ACC112 (cell line): ENCODE measurements around the gene TASL.
A peak's percentile ranks its signal among the peaks of the same experiment; 100 is the strongest.
"Not testable (repeated sequence)": the region's sequence is repeated elsewhere in the genome, so short reads cannot be mapped to it uniquely, and the experiment has no call there.

Experiments used
- H2AFZ ChIP-seq: fragments of 200-600 bp; sonication (generic); one replicate; pipeline ENCODE4 v1.6.0; 2017; ENCODE audit warnings: antibody characterized with exemption, low read length; ENCODE audit not compliant: unreplicated experiment
- H3K27ac ChIP-seq: fragments of 200-600 bp; sonication (generic); 2 replicates; pipeline ENCODE4 v1.5.1; 2014; ENCODE audit warnings: low read depth, mild to moderate bottlenecking, antibody characterized with exemption, low read length, moderate library complexity
- H3K27me3 ChIP-seq: fragments of 200-600 bp; sonication (generic); 2 replicates; pipeline ENCODE4 v1.6.1; 2014; ENCODE audit warnings: mild to moderate bottlenecking, antibody characterized with exemption, low read length, moderate library complexity, mixed read lengths; ENCODE audit not compliant: insufficient read depth
- H3K36me3 ChIP-seq: fragments of 200-600 bp; sonication (generic); 2 replicates; pipeline ENCODE4 v1.6.1; 2016; ENCODE audit warnings: mild to moderate bottlenecking, antibody characterized with exemption, low read length, moderate library complexity, mixed read lengths; ENCODE audit not compliant: insufficient read depth
- H3K4me1 ChIP-seq: fragments of 200-600 bp; sonication (generic); one replicate; pipeline ENCODE4 v1.6.1; 2016; ENCODE audit warnings: low read length, mixed read lengths; ENCODE audit not compliant: insufficient read depth, unreplicated experiment, control insufficient read depth
- H3K4me3 ChIP-seq: fragments of 200-600 bp; sonication (generic); 2 replicates; pipeline ENCODE4 v1.5.1; 2014; ENCODE audit warnings: mild to moderate bottlenecking, low read depth, low read length
- H3K79me2 ChIP-seq: fragments of 200-600 bp; sonication (generic); one replicate; pipeline ENCODE4 v1.6.0; 2016; ENCODE audit warnings: low read length; ENCODE audit not compliant: control insufficient read depth, unreplicated experiment, insufficient read depth

The TASL gene

DNA sequence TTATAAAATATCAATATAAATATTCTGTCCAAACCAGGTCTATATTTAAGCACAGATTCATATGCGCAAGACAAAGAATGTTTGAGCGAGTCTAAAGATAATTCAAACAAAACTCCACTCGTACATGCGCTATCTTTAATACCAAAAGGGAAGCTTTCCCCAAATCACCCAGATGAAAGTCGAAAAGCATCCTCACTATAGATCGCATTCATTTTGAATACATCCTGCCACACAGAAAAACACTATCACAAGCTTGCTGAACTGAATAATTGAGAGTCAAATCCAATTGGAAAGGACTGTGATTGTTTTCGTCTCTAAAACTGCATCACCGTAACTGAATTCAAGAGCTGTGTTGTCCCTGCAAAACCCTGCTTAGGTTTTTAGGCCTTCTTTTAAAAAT lies 685 bp downstream of the TASL start:
- no peaks in the 10 kb centered on the region for H3K36me3 ChIP-seq
- H3K4me3 ChIP-seq, result no peak overlapping the region
- H3K27me3 ChIP-seq, result no peaks in the 10 kb centered on the region
- no peak overlapping the region for H2AFZ ChIP-seq
- no peak overlapping the region for H3K27ac ChIP-seq
- H3K79me2 ChIP-seq, result no peaks in the 10 kb centered on the region
- no peaks in the 10 kb centered on the region for H3K4me1 ChIP-seq

DNA sequence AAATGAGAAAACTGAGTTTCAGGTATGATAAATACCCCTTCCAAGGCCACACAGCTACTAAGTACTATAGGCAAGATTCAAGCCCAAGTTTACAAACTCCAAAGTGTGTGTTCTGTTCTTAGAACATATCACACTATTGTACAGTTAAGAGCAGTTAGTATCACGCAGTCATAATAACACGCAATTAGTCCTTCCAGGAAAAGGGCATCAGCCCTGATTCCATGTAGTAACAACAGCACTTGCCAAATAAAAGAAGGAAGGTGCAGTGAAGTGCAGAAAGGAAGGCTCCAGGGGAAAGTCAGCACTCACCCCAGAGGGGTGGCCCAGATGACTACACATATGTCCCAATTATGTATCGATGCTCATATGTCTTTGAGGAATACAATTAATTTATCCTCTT lies 4.4 kb downstream of the TASL start:
- no peak overlapping the region for H3K4me3 ChIP-seq

DNA sequence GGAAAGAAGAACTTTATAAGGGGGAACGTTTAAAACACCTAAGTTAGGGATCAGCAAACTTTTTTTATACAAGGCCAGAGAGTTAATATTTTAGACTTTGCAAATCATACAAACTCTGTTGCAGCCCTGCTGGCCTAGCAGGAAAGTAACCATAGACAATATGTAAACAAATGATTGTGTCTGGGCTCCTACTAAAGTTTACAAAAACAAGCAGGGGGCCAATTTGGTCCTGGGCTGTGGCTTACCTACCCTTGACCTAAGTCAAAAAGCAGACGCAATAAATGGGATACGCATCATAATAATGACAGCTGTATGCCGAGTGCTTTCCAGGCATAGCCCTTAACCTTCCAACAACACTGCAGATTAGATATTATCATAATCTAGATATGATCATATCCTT lies 4.9 kb downstream of the TASL start:
- no peak overlapping the region for H3K27ac ChIP-seq
- no peak overlapping the region for H2AFZ ChIP-seq
- no peaks in the 10 kb centered on the region for H3K79me2 ChIP-seq
- H3K36me3 ChIP-seq, result no peaks in the 10 kb centered on the region
- H3K4me3 ChIP-seq, result no peak overlapping the region
- H3K27me3 ChIP-seq, result no peaks in the 10 kb centered on the region
- H3K4me1 ChIP-seq, result peaks cover 7% of the 10 kb centered on the region

More for the DNA sequence above, 4.4 kb downstream of the TASL start:
- H3K36me3 ChIP-seq, result no peaks in the 10 kb centered on the region
- H2AFZ ChIP-seq, result no peak overlapping the region
- no peaks in the 10 kb centered on the region for H3K79me2 ChIP-seq
- H3K27me3 ChIP-seq, result no peaks in the 10 kb centered on the region
- H3K4me1 ChIP-seq, result peaks cover 7% of the 10 kb centered on the region
- H3K27ac ChIP-seq, result no peak overlapping the region

DNA sequence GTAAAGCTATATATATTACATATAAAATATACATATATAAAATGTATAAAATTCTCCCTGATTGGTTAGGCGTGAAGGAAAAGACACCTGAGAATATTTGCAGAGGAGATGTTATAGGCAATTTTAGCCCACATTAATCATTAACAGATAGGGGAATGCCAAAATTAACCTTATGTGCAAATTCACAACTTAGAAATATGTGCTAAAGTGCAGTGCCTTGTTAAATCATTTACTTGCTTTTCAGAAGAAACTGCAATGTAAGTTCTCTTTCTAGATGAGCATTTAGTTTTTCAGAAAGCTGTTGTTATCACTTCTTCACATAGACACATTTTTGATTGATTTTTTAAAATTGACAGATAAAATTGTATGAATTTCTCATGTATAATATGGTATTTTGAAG lies 5.6 kb downstream of the TASL start:
- no peaks in the 10 kb centered on the region for H3K79me2 ChIP-seq
- H3K27me3 ChIP-seq, result no peaks in the 10 kb centered on the region
- no peak overlapping the region for H3K4me3 ChIP-seq
- H3K27ac ChIP-seq, result no peak overlapping the region
- H3K4me1 ChIP-seq, result peaks cover 7% of the 10 kb centered on the region
- H2AFZ ChIP-seq, result no peak overlapping the region
- H3K36me3 ChIP-seq, result no peaks in the 10 kb centered on the region

DNA sequence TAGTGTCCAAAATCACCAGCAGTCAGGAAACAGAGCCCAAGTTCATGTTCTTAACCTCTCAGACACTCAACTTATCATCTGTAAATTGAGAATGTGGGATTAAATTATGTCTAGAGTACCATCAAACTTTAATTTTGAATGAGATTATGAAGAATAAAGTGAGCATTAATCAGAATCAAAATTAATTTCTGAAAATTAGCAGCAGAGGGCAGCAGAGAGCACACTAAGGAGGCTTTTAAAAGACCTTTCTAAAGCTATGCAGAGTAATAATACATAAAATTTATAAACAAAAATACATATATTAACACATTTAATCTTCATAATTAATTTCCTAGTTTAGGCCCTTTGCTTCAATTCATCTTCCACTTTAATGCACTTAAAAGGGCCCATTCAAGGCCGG lies 7.1 kb downstream of the TASL start:
- H3K79me2 ChIP-seq, result no peaks in the 10 kb centered on the region
- no peak overlapping the region for H3K4me3 ChIP-seq
- H2AFZ ChIP-seq, result no peak overlapping the region
- H3K27me3 ChIP-seq, result no peaks in the 10 kb centered on the region
- peaks cover 7% of the 10 kb centered on the region for H3K4me1 ChIP-seq
- no peak overlapping the region for H3K27ac ChIP-seq
- H3K36me3 ChIP-seq, result no peaks in the 10 kb centered on the region

DNA sequence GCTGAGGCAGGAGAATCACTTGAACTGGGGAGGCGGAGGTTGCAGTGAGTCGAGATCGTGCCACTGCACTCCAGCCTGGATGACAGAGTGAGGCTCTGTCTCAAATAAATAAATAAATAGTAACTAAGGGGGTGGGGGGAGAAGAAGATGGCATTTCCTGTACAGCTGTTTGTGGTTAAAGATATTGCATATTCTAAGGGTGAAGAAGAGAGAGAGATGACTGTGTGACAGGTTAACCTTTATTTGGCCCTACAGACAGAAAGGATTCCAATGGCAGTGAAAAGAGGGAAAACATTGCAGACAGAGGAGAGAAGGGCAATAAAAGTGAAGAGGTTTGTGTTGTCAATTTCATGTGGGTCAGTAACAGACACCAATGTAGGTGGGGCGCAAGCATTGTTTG lies 9.4 kb downstream of the TASL start:
- peaks cover 7% of the 10 kb centered on the region for H3K4me1 ChIP-seq
- no peaks in the 10 kb centered on the region for H3K79me2 ChIP-seq
- H2AFZ ChIP-seq, result no peak overlapping the region
- H3K27ac ChIP-seq, result no peak overlapping the region
- H3K27me3 ChIP-seq, result no peaks in the 10 kb centered on the region
- no peak overlapping the region for H3K4me3 ChIP-seq
- H3K36me3 ChIP-seq, result no peaks in the 10 kb centered on the region

DNA sequence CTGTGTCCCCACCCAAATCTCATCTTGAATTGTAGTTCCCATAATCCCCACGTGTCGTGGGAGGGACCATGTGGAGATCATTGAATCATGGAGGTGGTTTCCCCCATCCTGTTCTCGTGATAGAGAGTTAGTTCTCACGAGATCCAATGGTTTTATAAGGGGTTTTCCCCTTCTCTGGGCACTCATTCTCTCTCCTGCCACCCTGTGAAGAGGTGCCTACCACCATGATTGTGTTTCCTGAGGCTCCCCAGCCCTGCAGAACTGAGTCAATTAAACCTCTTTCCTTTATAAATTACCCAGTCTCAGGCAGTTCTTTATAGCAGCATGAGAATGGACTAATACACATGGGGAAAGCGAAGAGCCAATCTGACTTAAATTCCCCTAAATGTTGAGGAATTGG lies 14.5 kb downstream of the TASL start:
- H3K27me3 ChIP-seq, H3K4me1 ChIP-seq, H2AFZ ChIP-seq, H3K36me3 ChIP-seq, H3K27ac ChIP-seq, H3K79me2 ChIP-seq, H3K4me3 ChIP-seq: not testable (repeated sequence)

DNA sequence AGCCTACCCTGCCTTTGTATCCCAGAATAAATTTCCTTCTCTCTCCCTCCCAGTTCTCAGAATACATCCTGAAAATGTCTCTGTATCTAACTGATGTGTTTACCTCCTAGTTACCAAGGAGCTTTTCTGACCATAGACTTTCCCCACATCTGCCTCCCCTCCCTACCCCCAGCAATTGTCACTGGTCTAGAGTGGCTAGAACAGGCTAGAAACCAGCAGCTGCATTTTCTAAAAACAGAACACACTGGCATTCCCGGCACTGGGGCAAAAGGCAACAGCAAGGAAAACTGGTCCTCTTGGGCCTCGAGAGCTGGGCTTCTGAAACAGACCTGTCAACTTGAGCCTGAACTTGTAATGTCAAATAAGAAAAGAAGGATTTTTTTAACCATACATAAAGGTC lies 16.4 kb downstream of the TASL start:
- Histone ChIP-seq H3K36me3 (no peaks in the 10 kb centered on the region), H3K4me3 (no peak overlapping the region), H3K79me2 (no peaks in the 10 kb centered on the region), H3K27ac (no peak overlapping the region), H3K4me1 (no peaks in the 10 kb centered on the region), H3K27me3 (no peaks in the 10 kb centered on the region), H2AFZ (no peak overlapping the region)

DNA sequence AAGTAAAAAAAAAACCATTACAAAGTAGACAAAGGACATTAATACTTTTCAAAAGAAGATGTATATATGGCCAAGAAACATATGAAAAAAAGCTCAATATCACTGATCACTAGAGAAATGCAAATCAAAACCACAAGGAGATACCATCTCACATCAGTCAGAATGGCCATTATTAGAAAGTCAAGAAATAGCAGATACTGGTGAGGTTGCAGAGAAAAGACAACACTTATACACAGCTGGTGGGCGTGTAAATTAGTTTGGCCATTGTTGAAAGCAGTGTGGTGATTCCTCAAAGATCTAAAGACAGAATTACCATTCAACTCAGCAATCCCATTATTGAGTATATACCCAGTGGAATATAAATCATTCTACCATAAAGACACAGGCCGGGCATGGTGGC lies 39.3 kb downstream of the TASL start:
- Histone ChIP-seq H3K27me3 (no peaks in the 10 kb centered on the region), H3K36me3 (no peaks in the 10 kb centered on the region), H2AFZ (no peak overlapping the region), H3K4me3 (no peak overlapping the region), H3K79me2 (no peaks in the 10 kb centered on the region), H3K27ac (no peak overlapping the region), H3K4me1 (no peaks in the 10 kb centered on the region)

DNA sequence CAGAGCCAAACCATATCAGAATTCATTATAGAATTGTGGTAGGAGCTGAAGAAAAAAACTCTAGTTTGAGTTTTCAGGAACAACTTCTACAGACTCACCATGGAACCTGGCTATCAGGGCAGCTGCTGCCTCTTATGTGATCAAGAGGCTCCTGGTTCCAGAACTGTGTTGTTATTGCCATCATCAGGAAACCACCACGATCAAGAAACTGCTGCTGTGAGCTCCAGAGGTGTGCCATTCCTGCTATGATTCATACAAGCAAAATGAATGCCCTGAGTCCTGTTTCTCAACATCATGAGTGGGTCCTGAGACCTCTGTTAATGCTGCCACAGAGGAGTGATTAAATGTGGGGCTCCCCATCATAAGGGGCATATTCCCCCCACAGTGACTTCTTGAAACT lies 43.7 kb downstream of the TASL start:
- Histone ChIP-seq H3K79me2 (no peaks in the 10 kb centered on the region), H2AFZ (no peak overlapping the region), H3K36me3 (no peaks in the 10 kb centered on the region), H3K4me1 (peaks cover 10% of the 10 kb centered on the region), H3K27ac (no peak overlapping the region), H3K4me3 (no peak overlapping the region), H3K27me3 (no peaks in the 10 kb centered on the region)

DNA sequence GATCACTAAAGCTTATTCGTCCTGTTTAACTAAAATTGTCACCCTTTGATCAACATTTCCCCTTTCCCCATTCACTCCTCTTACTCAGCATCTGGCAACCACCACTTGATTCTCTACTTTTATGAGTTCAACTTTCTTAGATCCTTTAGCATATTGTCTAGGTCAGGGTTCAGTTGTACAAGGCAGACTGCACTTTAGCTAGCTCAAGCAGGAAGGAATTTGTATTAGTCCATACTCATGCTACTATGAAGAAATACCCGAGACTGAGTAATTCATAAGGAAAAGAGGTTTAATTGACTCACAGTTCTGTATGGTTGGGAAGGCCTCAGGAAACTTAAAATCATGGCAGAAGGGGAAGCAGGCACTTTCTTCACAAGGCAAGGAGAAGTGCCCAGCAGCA lies 44.3 kb downstream of the TASL start:
- H3K36me3 ChIP-seq, result no peaks in the 10 kb centered on the region
- H3K4me3 ChIP-seq, result no peak overlapping the region
- no peaks in the 10 kb centered on the region for H3K27me3 ChIP-seq
- peaks cover 10% of the 10 kb centered on the region for H3K4me1 ChIP-seq
- H3K27ac ChIP-seq, result no peak overlapping the region
- H2AFZ ChIP-seq, result no peak overlapping the region
- H3K79me2 ChIP-seq, result no peaks in the 10 kb centered on the region

DNA sequence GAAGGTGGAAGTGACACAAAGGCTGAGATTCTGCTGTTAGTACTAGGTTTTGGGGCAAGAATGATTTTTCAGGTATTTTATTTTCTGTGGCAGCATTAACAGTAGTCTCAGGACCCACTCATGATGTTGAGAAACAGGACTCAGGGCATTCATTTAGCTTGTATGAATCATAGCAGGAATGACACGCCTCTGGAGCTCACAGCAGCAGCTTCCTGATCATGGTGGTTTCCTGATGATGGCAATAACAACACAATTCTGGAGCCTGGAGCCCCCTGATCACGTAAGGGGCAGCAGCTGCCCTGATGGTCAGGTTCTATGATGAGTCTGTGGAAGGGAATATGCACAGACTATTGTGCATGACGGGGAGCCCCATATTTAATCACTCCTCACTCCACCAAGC lies 47.0 kb downstream of the TASL start:
- Histone ChIP-seq H3K79me2 (no peaks in the 10 kb centered on the region), H3K27me3 (no peaks in the 10 kb centered on the region), H3K4me1 (peaks cover 10% of the 10 kb centered on the region), H3K27ac (no peak overlapping the region), H3K36me3 (no peaks in the 10 kb centered on the region), H3K4me3 (no peak overlapping the region), H2AFZ (peak overlapping the region; percentile 45)
